ENCODE data around the gene SPEF2.

SPEF2 gene

DNA sequence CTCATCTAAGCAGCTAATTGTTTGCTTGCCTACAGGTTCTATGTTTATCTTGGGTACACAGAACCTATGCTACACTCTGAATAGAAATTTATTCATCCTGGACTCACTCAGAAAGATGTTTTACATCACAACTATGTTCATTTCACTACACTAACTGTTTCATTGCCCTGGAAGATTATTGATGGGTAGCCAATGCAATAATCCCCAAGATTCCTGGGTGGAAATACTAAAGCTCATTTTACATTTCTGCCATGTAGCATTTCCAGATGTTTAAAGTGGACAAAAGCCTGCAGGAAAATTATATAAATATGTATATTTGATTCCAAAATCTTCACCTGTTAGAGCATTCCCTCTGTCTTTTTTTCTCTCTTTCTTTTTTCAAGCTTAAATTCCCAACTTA is 187.2 kb downstream of the SPEF2 start:
- no peak overlapping the region for H3K27ac ChIP-seq (ENCODE audit: extremely low read depth, low read depth, low read length)
- H3K4me3 ChIP-seq (ENCODE audit: low read depth, low read length) = no peak overlapping the region
- no peaks in the 10 kb centered on the region for H3K4me1 ChIP-seq (ENCODE audit: control insufficient read depth, insufficient read depth, low read length)
- POLR2A ChIA-PET = no interaction called here
- no peaks in the 10 kb centered on the region for H3K36me3 ChIP-seq (ENCODE audit: control insufficient read depth in 2 of 2, insufficient read depth in 1 of 2, low read length in 2 of 2)
- CTCF ChIA-PET = interaction anchor here (1.1 to 2.8 kb wide), 4 partner anchors 8 to 122 kb away, joined by 3 to 10 read pairs (median 4); no protein-coding TSS in a partner anchor
- TF ChIP-seq ZNF623 (tag by site-specific recombination; IDR thresholded peaks at IDR 0.05) = no peak
- TF ChIP-seq ZNF521 (tag by site-specific recombination; IDR thresholded peaks at IDR 0.05) = no peak
- TF ChIP-seq ZNF274 (IDR thresholded peaks at IDR 0.05; ENCODE audit: low read length) = no peak
- no peak for TF ChIP-seq ZNF274 (tag by site-specific recombination; IDR thresholded peaks at IDR 0.05; ENCODE audit: borderline replicate concordance)
- H3K9me3 ChIP-seq (ENCODE audit: control insufficient read depth, insufficient read depth, low read depth, low read length) = no peaks in the 10 kb centered on the region

DNA sequence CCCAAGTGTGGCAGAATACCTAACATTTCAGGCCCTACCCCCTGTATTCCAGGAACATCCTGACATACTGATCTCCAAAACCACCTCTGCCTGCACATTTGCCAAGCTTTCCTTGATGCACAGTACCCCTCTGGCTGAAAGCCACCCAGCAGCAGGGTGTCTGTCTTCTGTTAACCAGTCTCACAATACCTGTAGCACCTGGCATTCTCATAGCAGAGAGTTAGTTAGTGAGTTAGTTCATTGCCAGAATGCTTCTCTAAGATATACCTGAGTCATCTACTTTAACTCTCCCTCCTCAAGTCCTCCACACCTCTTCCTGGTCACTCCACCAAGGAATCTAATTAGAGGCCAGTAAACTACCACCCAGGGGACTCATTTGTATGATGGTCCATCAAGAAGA is 192.9 kb downstream of the SPEF2 start:
- Histone ChIP-seq H3K9me3 (ENCODE audit: control insufficient read depth, insufficient read depth, low read depth, low read length) (no peaks in the 10 kb centered on the region), H3K4me3 (ENCODE audit: low read depth, low read length) (no peak overlapping the region), H3K36me3 (ENCODE audit: control insufficient read depth in 2 of 2, insufficient read depth in 1 of 2, low read length in 2 of 2) (no peaks in the 10 kb centered on the region), H3K27ac (ENCODE audit: extremely low read depth, low read depth, low read length) (no peak overlapping the region), H3K4me1 (ENCODE audit: control insufficient read depth, insufficient read depth, low read length) (peaks cover 5% of the 10 kb centered on the region; the same call in 1 of the 2 replicates)
- TF ChIP-seq ZNF785 (tag by site-specific recombination; IDR thresholded peaks at IDR 0.05) (no peak), TCF7L2 (IDR thresholded peaks at IDR 0.05; ENCODE audit: borderline replicate concordance, low read depth, low read length) (no peak), ZEB2 (tag by site-specific recombination; IDR thresholded peaks at IDR 0.05) (no peak)
- ChIA-PET POLR2A (no interaction called here), CTCF (no interaction called here)

DNA sequence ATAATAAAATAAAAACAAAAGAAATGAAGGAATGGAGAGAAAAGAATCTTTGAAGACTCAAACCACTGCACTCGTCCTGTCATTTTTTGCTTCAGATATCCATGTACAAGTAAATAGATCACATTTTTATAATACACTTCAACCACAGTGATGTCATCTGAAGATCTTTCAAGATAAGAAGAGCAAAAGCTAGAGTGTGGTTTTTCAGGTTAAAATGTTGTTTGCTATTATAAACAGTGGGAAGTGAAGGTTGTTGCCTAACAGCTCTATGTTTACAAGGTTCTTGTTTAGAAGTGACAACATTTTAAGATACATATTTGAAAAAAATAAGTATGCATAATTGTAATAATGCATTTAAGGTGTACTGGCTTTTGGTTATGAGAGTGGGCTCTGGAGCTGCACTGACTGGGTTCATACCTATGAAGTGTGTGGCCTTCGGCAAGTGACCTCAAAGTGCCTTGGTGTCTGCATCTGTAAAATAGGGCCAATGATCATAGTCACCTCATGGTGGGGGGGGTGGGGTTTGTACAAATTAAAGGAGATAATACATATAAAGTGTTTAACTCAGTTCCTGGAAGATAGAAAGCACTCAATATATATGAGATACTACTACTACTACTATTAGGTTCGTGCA is 193.6 kb downstream of the SPEF2 start:
- Histone ChIP-seq H3K9me3 (ENCODE audit: control insufficient read depth, insufficient read depth, low read depth, low read length) (no peaks in the 10 kb centered on the region), H3K4me3 (ENCODE audit: low read depth, low read length) (no peak overlapping the region), H3K36me3 (ENCODE audit: control insufficient read depth in 2 of 2, insufficient read depth in 1 of 2, low read length in 2 of 2) (no peaks in the 10 kb centered on the region), H3K27ac (ENCODE audit: extremely low read depth, low read depth, low read length) (no peak overlapping the region), H3K4me1 (ENCODE audit: control insufficient read depth, insufficient read depth, low read length) (peaks cover 5% of the 10 kb centered on the region; the same call in 1 of the 2 replicates)
- ChIA-PET CTCF (no interaction called here), POLR2A (no interaction called here)
- TF ChIP-seq, protein P1, sequence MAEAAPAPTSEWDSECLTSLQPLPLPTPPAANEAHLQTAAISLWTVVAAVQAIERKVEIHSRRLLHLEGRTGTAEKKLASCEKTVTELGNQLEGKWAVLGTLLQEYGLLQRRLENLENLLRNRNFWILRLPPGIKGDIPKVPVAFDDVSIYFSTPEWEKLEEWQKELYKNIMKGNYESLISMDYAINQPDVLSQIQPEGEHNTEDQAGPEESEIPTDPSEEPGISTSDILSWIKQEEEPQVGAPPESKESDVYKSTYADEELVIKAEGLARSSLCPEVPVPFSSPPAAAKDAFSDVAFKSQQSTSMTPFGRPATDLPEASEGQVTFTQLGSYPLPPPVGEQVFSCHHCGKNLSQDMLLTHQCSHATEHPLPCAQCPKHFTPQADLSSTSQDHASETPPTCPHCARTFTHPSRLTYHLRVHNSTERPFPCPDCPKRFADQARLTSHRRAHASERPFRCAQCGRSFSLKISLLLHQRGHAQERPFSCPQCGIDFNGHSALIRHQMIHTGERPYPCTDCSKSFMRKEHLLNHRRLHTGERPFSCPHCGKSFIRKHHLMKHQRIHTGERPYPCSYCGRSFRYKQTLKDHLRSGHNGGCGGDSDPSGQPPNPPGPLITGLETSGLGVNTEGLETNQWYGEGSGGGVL (tag by site-specific recombination; IDR thresholded peaks at IDR 0.05) = no peak
- TF ChIP-seq IKZF3 (tag by site-specific recombination; IDR thresholded peaks at IDR 0.05) = no peak
- TF ChIP-seq, protein P2, sequence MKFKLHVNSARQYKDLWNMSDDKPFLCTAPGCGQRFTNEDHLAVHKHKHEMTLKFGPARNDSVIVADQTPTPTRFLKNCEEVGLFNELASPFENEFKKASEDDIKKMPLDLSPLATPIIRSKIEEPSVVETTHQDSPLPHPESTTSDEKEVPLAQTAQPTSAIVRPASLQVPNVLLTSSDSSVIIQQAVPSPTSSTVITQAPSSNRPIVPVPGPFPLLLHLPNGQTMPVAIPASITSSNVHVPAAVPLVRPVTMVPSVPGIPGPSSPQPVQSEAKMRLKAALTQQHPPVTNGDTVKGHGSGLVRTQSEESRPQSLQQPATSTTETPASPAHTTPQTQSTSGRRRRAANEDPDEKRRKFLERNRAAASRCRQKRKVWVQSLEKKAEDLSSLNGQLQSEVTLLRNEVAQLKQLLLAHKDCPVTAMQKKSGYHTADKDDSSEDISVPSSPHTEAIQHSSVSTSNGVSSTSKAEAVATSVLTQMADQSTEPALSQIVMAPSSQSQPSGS (tag by site-specific recombination; IDR thresholded peaks at IDR 0.05; ENCODE audit: low read depth) = no peak
- TF ChIP-seq, protein P3, sequence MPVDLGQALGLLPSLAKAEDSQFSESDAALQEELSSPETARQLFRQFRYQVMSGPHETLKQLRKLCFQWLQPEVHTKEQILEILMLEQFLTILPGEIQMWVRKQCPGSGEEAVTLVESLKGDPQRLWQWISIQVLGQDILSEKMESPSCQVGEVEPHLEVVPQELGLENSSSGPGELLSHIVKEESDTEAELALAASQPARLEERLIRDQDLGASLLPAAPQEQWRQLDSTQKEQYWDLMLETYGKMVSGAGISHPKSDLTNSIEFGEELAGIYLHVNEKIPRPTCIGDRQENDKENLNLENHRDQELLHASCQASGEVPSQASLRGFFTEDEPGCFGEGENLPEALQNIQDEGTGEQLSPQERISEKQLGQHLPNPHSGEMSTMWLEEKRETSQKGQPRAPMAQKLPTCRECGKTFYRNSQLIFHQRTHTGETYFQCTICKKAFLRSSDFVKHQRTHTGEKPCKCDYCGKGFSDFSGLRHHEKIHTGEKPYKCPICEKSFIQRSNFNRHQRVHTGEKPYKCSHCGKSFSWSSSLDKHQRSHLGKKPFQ (tag by site-specific recombination; IDR thresholded peaks at IDR 0.05) = no peak
- TF ChIP-seq, protein P4, sequence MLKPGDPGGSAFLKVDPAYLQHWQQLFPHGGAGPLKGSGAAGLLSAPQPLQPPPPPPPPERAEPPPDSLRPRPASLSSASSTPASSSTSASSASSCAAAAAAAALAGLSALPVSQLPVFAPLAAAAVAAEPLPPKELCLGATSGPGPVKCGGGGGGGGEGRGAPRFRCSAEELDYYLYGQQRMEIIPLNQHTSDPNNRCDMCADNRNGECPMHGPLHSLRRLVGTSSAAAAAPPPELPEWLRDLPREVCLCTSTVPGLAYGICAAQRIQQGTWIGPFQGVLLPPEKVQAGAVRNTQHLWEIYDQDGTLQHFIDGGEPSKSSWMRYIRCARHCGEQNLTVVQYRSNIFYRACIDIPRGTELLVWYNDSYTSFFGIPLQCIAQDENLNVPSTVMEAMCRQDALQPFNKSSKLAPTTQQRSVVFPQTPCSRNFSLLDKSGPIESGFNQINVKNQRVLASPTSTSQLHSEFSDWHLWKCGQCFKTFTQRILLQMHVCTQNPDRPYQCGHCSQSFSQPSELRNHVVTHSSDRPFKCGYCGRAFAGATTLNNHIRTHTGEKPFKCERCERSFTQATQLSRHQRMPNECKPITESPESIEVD (tag by site-specific recombination; IDR thresholded peaks at IDR 0.05) = no peak
- TF ChIP-seq, protein P5, sequence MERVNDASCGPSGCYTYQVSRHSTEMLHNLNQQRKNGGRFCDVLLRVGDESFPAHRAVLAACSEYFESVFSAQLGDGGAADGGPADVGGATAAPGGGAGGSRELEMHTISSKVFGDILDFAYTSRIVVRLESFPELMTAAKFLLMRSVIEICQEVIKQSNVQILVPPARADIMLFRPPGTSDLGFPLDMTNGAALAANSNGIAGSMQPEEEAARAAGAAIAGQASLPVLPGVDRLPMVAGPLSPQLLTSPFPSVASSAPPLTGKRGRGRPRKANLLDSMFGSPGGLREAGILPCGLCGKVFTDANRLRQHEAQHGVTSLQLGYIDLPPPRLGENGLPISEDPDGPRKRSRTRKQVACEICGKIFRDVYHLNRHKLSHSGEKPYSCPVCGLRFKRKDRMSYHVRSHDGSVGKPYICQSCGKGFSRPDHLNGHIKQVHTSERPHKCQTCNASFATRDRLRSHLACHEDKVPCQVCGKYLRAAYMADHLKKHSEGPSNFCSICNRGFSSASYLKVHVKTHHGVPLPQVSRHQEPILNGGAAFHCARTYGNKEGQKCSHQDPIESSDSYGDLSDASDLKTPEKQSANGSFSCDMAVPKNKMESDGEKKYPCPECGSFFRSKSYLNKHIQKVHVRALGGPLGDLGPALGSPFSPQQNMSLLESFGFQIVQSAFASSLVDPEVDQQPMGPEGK (tag by site-specific recombination; IDR thresholded peaks at IDR 0.05) = no peak
- TF ChIP-seq ZEB2 (tag by site-specific recombination; IDR thresholded peaks at IDR 0.05) = no peak
- TF ChIP-seq, protein P6, sequence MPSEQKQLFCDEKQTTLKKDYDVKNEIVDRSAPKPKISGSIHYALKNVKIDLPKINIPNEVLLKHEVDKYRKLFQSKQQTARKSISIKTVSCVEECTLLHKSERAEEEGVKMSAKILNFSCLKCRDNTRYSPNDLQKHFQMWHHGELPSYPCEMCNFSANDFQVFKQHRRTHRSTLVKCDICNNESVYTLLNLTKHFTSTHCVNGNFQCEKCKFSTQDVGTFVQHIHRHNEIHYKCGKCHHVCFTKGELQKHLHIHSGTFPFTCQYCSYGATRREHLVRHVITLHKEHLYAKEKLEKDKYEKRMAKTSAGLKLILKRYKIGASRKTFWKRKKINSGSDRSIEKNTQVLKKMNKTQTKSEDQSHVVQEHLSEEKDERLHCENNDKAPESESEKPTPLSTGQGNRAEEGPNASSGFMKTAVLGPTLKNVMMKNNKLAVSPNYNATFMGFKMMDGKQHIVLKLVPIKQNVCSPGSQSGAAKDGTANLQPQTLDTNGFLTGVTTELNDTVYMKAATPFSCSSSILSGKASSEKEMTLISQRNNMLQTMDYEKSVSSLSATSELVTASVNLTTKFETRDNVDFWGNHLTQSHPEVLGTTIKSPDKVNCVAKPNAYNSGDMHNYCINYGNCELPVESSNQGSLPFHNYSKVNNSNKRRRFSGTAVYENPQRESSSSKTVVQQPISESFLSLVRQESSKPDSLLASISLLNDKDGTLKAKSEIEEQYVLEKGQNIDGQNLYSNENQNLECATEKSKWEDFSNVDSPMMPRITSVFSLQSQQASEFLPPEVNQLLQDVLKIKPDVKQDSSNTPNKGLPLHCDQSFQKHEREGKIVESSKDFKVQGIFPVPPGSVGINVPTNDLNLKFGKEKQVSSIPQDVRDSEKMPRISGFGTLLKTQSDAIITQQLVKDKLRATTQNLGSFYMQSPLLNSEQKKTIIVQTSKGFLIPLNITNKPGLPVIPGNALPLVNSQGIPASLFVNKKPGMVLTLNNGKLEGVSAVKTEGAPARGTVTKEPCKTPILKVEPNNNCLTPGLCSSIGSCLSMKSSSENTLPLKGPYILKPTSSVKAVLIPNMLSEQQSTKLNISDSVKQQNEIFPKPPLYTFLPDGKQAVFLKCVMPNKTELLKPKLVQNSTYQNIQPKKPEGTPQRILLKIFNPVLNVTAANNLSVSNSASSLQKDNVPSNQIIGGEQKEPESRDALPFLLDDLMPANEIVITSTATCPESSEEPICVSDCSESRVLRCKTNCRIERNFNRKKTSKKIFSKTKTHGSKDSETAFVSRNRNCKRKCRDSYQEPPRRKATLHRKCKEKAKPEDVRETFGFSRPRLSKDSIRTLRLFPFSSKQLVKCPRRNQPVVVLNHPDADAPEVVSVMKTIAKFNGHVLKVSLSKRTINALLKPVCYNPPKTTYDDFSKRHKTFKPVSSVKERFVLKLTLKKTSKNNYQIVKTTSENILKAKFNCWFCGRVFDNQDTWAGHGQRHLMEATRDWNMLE (tag by site-specific recombination; conservative IDR thresholded peaks at IDR 0.05; ENCODE audit: low read depth) = no peak
- TF ChIP-seq ZNF624 (tag by site-specific recombination; IDR thresholded peaks at IDR 0.05) = no peak
- TF ChIP-seq ZNF621 (tag by site-specific recombination; IDR thresholded peaks at IDR 0.05) = no peak

Data from HEK293 (cell line).